Mesenchymal stem cell (in vitro differentiated cells and primary cell): Measurements from ENCODE around the gene EDN1.

Experiments
- DNase-seq: peaks from one replicate; pipeline ENCODE4 v3.0.0-alpha.2; 2013
- H2AFZ ChIP-seq: one replicate; pipeline ENCODE4 v1.6.1; 2013; ENCODE audit warnings: low read depth, mild to moderate bottlenecking, control low read depth, inconsistent platforms, low read length, moderate library complexity
- H2AK5ac ChIP-seq: 2 replicates; pipeline ENCODE4 v1.6.1; 2013; ENCODE audit warnings: low read length, moderate library complexity, mild to moderate bottlenecking, inconsistent platforms; ENCODE audit not compliant: severe bottlenecking
- H2BK120ac ChIP-seq: one replicate; pipeline ENCODE4 v1.6.1; 2013; ENCODE audit warnings: low read depth, mild to moderate bottlenecking, inconsistent platforms, low read length, moderate library complexity
- H2BK12ac ChIP-seq, 2 experiments: one replicate each; pipeline ENCODE4 v1.6.1; 2013; ENCODE audit warnings: inconsistent platforms in 2 of 2, low read length in 2 of 2, mild to moderate bottlenecking in 2 of 2, moderate library complexity in 2 of 2, control low read depth in 1 of 2
- H2BK15ac ChIP-seq: one replicate; pipeline ENCODE4 v1.6.1; 2013; ENCODE audit warnings: mild to moderate bottlenecking, low read depth, inconsistent platforms; ENCODE audit not compliant: poor library complexity, severe bottlenecking
- H2BK5ac ChIP-seq: 2 replicates; pipeline ENCODE4 v1.6.1; 2013; ENCODE audit warnings: low read depth, mild to moderate bottlenecking, low read length, control low read depth, inconsistent platforms; ENCODE audit not compliant: poor library complexity, severe bottlenecking
- H3K14ac ChIP-seq, 2 experiments: one replicate each; pipeline ENCODE4 v1.6.1; 2013; ENCODE audit warnings: inconsistent platforms in 2 of 2, low read length in 2 of 2, control low read depth in 1 of 2, mild to moderate bottlenecking in 1 of 2, moderate library complexity in 1 of 2
- H3K18ac ChIP-seq, 2 experiments: one replicate each; pipeline ENCODE4 v1.6.1; 2013; ENCODE audit warnings: inconsistent platforms in 2 of 2, low read length in 2 of 2, control low read depth in 1 of 2, low read depth in 1 of 2, mild to moderate bottlenecking in 1 of 2
- H3K23ac ChIP-seq, 2 experiments: one replicate each; pipeline ENCODE4 v1.6.1; 2013; ENCODE audit warnings: inconsistent platforms in 2 of 2, low read length in 2 of 2, mild to moderate bottlenecking in 2 of 2, moderate library complexity in 2 of 2, control low read depth in 1 of 2
- H3K27ac ChIP-seq: 2 replicates; pipeline ENCODE4 v1.5.1; 2013; ENCODE audit warnings: mild to moderate bottlenecking, moderate library complexity, low read length, control low read depth, inconsistent platforms; ENCODE audit not compliant: poor library complexity, severe bottlenecking
- H3K27me3 ChIP-seq, 2 experiments: 2 replicates each; pipeline versions ENCODE4 v1.6.1 to v1.7.0; 2013; ENCODE audit warnings: low read length in 2 of 2, mild to moderate bottlenecking in 2 of 2, moderate library complexity in 2 of 2, control low read depth in 1 of 2, inconsistent platforms in 1 of 2; ENCODE audit not compliant: control insufficient read depth in 1 of 2, insufficient read depth in 1 of 2
- H3K36me3 ChIP-seq, 2 experiments: 2 replicates each; pipeline versions ENCODE4 v1.6.1 to v1.7.0; 2013; ENCODE audit warnings: low read length in 2 of 2, control low read depth in 1 of 2, inconsistent platforms in 1 of 2, low read depth in 1 of 2, mild to moderate bottlenecking in 1 of 2; ENCODE audit not compliant: insufficient read depth in 2 of 2, control insufficient read depth in 1 of 2
- H3K4ac ChIP-seq, 2 experiments: one replicate each; pipeline ENCODE4 v1.6.1; 2013; ENCODE audit warnings: inconsistent platforms in 2 of 2, low read length in 2 of 2, mild to moderate bottlenecking in 2 of 2, moderate library complexity in 2 of 2, control low read depth in 1 of 2, low read depth in 1 of 2
- H3K4me1 ChIP-seq: 2 replicates; pipeline ENCODE4 v1.6.1; 2013; ENCODE audit warnings: low read depth, low read length, control low read depth; ENCODE audit not compliant: control insufficient read depth, insufficient read depth
- H3K4me2 ChIP-seq: 2 replicates; pipeline ENCODE4 v1.6.1; 2013; ENCODE audit warnings: low read length, mild to moderate bottlenecking, inconsistent platforms; ENCODE audit not compliant: poor library complexity, severe bottlenecking
- H3K4me3 ChIP-seq, 2 experiments: 2 replicates each; pipeline versions ENCODE4 v1.5.1 to v1.7.0; 2013; ENCODE audit warnings: low read length in 2 of 2, mild to moderate bottlenecking in 2 of 2, control low read depth in 1 of 2, low read depth in 1 of 2; ENCODE audit not compliant: insufficient read depth in 1 of 2
- H3K79me1 ChIP-seq: replicated peaks from 2 replicates; pipeline ENCODE4 v1.6.1; 2013; ENCODE audit warnings: mild to moderate bottlenecking, control low read depth, low read length, inconsistent platforms; ENCODE audit not compliant: poor library complexity, severe bottlenecking
- H3K9ac ChIP-seq: 2 replicates; pipeline ENCODE4 v1.7.0; 2013; ENCODE audit warnings: mild to moderate bottlenecking, low read length, moderate library complexity
- H3K9me3 ChIP-seq: 2 replicates; pipeline ENCODE4 v1.7.0; 2013; ENCODE audit warnings: mild to moderate bottlenecking, low read length; ENCODE audit not compliant: control insufficient read depth
- H4K8ac ChIP-seq: one replicate; pipeline ENCODE4 v1.6.1; 2013; ENCODE audit warnings: inconsistent platforms, mild to moderate bottlenecking, low read length, moderate library complexity
- H4K91ac ChIP-seq: one replicate; pipeline ENCODE4 v1.6.1; 2013; ENCODE audit warnings: mild to moderate bottlenecking, low read length, inconsistent platforms
- WGBS: methylation state at CpG from one replicate; pipeline ENCODE4 v1.1.7; 2013; ENCODE audit warnings: mixed read lengths; 5-methylcytosine and 5-hydroxymethylcytosine counted together

Gene EDN1

DNA sequence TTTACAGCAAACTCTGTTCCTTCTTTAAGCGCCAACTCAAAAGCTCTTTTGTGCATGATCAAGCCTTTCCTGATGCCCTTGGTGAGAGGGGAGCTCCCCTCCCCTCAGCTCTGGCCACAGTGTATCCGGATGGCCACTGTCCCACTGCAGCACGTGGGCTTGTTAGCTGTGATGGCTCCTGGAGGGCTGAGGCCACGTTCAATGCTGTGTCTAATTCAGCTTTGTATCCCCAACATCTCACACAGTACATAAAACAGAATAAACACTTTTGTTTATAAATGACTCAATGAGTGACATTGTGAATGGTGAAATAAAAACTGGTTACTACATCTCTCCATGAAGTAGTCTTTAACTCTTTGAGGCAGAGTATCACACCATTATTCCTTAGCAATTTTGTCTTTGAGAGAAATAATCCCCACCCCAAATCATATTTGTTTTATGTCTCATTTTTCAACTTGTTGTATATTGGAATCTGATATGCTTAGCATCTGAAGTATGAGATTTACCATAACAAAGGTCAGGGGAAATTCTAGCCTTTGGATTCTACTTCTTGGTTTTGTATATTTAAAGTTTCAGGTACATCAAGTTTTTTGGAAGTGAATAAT lies 44.5 kb downstream of the EDN1 start:
- no peak overlapping the region for H2AFZ ChIP-seq
- no peak overlapping the region for H2BK120ac ChIP-seq
- H3K4me3 ChIP-seq, result no peak overlapping the region
- H3K9me3 ChIP-seq, result no peaks in the 10 kb centered on the region
- no peak overlapping the region for H3K4ac ChIP-seq
- H3K23ac ChIP-seq, result no peak overlapping the region
- peak overlapping the region in 1 of 2 experiments; percentile 16 for H3K18ac ChIP-seq
- no peak overlapping the region for H2BK12ac ChIP-seq
- peak overlapping the region; percentile 33 for H2BK5ac ChIP-seq
- peaks cover 0 to 5% of the 10 kb centered on the region in 2 experiments for H3K27me3 ChIP-seq
- H3K4me2 ChIP-seq, result no peak overlapping the region
- no peak overlapping the region for H4K91ac ChIP-seq
- H2AK5ac ChIP-seq, result peak overlapping the region; percentile 88
- H3K4me1 ChIP-seq, result peaks cover 5% of the 10 kb centered on the region
- no peak overlapping the region for H4K8ac ChIP-seq
- H3K36me3 ChIP-seq, result no peaks in the 10 kb centered on the region
- no peak overlapping the region for H3K9ac ChIP-seq
- peak; percentile 64 for DNase-seq
- H2BK15ac ChIP-seq, result no peak overlapping the region
- no peak overlapping the region for H3K27ac ChIP-seq
- H3K14ac ChIP-seq, result no peak overlapping the region
- no peaks in the 10 kb centered on the region for H3K79me1 ChIP-seq
- 92% methylated on average over 2 of the region's 4 CpGs for WGBS

DNA sequence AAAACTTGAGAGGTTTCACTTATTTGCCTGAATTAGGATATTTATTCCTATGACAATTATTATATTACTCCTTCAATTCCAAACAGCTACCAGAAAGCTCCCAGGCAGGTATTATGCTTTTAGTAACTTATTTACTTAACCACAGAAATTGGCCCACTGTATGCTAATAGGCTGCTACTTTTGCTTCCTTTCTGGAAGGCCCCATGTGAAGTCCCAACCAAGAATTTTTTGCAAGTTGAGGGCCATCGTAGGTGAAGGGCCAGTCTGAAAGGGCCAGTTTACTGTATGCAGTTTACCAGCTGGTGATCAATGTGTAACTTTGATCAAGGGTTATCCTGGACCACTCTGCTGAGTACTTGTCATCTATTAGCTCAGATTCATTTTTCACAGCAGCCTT lies 45.0 kb downstream of the EDN1 start:
- Histone ChIP-seq H3K79me1 (no peaks in the 10 kb centered on the region), H2BK5ac (no peak overlapping the region), H3K14ac (no peak overlapping the region), H3K9me3 (no peaks in the 10 kb centered on the region), H3K4ac (no peak overlapping the region), H2BK120ac (no peak overlapping the region), H2AK5ac (no peak overlapping the region), H4K91ac (no peak overlapping the region), H4K8ac (no peak overlapping the region), H3K9ac (no peak overlapping the region), H3K27ac (peak overlapping the region; percentile 56), H3K4me1 (peaks cover 4% of the 10 kb centered on the region), H2BK15ac (no peak overlapping the region), H3K27me3 (peaks cover 0 to 10% of the 10 kb centered on the region in 2 experiments), H2BK12ac (no peak overlapping the region), H3K36me3 (no peaks in the 10 kb centered on the region), H3K4me3 (no peak overlapping the region), H3K18ac (no peak overlapping the region), H2AFZ (no peak overlapping the region), H3K4me2 (no peak overlapping the region), H3K23ac (no peak overlapping the region)
- WGBS, result 86% methylated on average over 1 of the region's 1 CpG
- no peak for DNase-seq

DNA sequence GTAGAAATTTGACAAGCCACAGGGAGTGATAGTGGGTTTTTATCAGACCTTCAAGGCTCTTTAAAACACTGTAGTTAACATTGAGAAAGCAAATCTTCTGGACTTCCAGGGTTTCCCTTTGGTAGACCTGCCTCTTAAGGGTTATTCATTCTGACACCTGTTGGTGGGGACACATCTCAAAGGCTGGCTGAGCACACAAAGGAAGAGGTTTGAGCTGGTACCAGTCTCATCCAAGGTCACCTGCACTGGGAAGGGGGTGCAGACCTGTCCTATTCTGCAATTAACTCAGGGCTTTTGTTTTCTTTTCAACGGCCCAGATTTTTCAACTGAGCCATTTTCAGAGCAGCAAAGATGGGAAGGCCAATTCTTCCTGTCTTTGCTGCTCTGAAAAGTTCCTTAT lies 45.6 kb downstream of the EDN1 start:
- Histone ChIP-seq H2AFZ (no peak overlapping the region), H3K4me2 (no peak overlapping the region), H3K79me1 (no peaks in the 10 kb centered on the region), H2BK12ac (no peak overlapping the region), H2BK120ac (no peak overlapping the region), H4K91ac (no peak overlapping the region), H2BK5ac (no peak overlapping the region), H3K18ac (no peak overlapping the region), H3K4me1 (peaks cover 4% of the 10 kb centered on the region), H4K8ac (no peak overlapping the region), H2BK15ac (no peak overlapping the region), H3K27me3 (peaks cover 0 to 16% of the 10 kb centered on the region in 2 experiments), H2AK5ac (peak overlapping the region; percentile 50), H3K4me3 (no peak overlapping the region), H3K14ac (no peak overlapping the region), H3K4ac (no peak overlapping the region), H3K27ac (peak overlapping the region; percentile 56), H3K9ac (no peak overlapping the region), H3K23ac (no peak overlapping the region), H3K9me3 (no peaks in the 10 kb centered on the region), H3K36me3 (no peaks in the 10 kb centered on the region)
- no peak for DNase-seq
- WGBS, result 83% methylated on average over 1 of the region's 1 CpG

DNA sequence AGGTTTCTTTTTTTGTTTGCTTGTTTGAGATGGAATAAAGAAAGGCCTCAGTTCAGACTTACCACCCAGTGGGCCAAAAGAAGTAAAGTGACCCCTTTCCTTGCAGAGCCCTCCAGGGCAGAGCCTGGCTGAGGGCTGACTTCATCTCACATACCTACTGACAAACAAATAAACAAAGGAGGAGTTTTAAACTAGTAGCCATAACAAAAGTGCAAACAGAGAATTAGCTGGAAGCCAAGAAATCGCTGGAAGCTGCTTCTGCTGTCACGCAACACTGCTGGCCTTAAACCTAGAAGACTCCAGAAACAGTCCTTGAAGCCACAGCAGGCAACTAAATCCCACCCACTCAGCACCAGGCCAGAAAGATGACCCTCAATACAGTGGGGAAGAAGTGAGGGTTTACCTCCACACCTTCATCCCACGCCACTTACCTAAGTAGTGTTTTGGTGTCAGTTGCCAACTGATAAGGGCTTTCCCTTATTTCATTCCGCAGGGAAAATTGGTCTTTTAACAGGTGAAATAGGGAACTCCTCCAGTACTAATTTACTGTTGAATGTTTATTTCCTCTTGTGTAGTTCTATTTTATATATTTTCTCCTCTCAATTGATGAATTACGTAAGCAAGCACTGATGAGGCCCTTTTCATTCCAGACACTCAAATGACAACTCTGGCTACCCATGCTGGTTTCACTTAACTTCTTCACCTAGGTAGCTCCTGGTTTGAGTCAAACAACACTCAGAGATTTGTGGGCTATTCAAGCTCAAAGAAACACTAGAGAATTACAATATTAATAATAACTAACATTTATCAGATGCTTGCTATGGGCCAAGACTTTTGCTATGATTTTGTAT lies 46.2 kb downstream of the EDN1 start:
- Histone ChIP-seq H3K36me3 (no peaks in the 10 kb centered on the region), H3K27ac (peak overlapping the region; percentile 50), H3K4ac (no peak overlapping the region), H3K79me1 (no peaks in the 10 kb centered on the region), H3K4me1 (peaks cover 4% of the 10 kb centered on the region), H4K91ac (no peak overlapping the region), H3K9me3 (no peaks in the 10 kb centered on the region), H3K9ac (no peak overlapping the region), H3K18ac (no peak overlapping the region), H3K23ac (no peak overlapping the region), H2AK5ac (peak overlapping the region; percentile 36), H2BK12ac (no peak overlapping the region), H2AFZ (no peak overlapping the region), H3K14ac (no peak overlapping the region), H3K4me3 (no peak overlapping the region), H2BK120ac (no peak overlapping the region), H2BK15ac (no peak overlapping the region), H3K4me2 (no peak overlapping the region), H4K8ac (no peak overlapping the region), H3K27me3 (peaks cover 0 to 22% of the 10 kb centered on the region in 2 experiments), H2BK5ac (no peak overlapping the region)
- whole genome bisulfite sequencing, result 76% methylated on average over 4 of the region's 5 CpGs
- peak; percentile 78 for DNase-seq
